ENCODE results near the gene TXNDC11.

Gene TXNDC11

GRCh38 chr16:11717811-11718210 is 24.8 kb downstream of the TXNDC11 start:
- no peak for DNase-seq

- DNase-seq, result no peak
These were observed 26.3 kb downstream of the TXNDC11 start for GRCh38 chr16:11716336-11716735.

DNA sequence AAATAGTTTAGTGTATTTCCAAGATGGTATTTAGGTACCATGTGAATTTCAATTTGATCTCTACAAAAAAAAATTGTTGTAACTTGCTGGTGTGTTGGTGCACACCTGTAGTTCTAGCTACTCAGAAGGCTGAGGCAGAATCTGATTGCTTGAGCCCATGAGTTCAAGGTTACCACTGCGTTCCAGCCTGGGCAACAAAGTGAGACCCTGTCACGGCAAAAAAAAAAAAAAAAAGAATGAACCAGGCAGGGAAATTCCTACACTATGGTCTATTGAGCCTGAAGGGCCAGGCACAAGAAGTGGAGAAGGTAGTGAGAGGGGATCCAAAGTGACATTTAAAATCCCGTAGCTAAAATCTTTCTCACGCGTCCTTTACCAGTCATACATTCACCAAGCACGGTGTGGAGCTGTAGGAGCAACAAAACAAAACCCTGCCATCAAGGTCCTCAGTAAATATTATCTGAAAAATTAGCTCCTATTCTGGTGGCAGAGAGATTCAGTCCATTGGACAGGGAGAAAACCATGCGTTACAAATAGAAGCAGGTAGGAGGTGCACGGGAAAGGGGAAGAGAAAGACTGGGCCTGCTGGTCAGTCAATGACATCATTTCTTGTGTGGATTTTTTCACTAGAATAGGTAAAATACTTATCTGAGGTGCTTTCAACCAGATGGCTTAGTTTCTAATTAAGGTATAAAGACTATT is 27.3 kb downstream of the TXNDC11 start:
- no peak for DNase-seq

GRCh38 chr16:11712122-11712521 is 30.5 kb downstream of the TXNDC11 start:
- DNase-seq, result no peak

- DNase-seq, result no peak
These were observed 31.0 kb downstream of the TXNDC11 start for GRCh38 chr16:11711662-11712061.

GRCh38 chr16:11708421-11708820 is 34.2 kb downstream of the TXNDC11 start:
- no peak for DNase-seq

- no peak for DNase-seq
These were observed 34.9 kb downstream of the TXNDC11 start for GRCh38 chr16:11707679-11708197.

GRCh38 chr16:11706180-11706742 is 36.4 kb downstream of the TXNDC11 start:
- no peak for DNase-seq

GRCh38 chr16:11705311-11706025 is 37.2 kb downstream of the TXNDC11 start:
- DNase-seq, result no peak

GRCh38 chr16:11700264-11701029 is 42.2 kb downstream of the TXNDC11 start:
- no peak for DNase-seq

GRCh38 chr16:11699234-11699894 is 43.3 kb downstream of the TXNDC11 start:
- no peak for DNase-seq

- peak; percentile 18 for DNase-seq
These were observed 44.4 kb downstream of the TXNDC11 start for GRCh38 chr16:11698271-11698689.

DNA sequence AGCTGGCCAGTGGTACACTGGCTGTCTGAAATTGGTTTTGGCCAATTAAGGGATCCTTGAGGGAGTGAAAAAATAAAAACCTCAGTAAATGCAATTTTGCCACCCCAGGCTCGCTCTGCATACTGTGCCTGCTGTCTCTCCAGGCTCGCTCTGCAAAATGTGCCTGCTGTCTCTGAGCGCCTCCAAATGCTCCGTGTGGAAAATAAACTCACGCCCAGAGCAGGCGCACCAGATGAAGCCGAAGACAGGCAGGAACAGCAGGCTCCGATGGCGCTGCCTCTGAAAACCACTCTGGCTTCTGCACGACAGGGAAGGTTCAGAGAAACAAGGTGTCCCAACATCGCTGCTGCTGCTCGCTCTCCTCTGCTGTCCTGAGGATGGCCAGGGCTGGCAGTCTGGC is 45.3 kb downstream of the TXNDC11 start:
- DNase-seq, result no peak

GRCh38 chr16:11696266-11697012 is 46.2 kb downstream of the TXNDC11 start:
- no peak for DNase-seq

- DNase-seq, result no peak
These were observed 50.0 kb downstream of the TXNDC11 start for GRCh38 chr16:11692651-11693050.

DNA sequence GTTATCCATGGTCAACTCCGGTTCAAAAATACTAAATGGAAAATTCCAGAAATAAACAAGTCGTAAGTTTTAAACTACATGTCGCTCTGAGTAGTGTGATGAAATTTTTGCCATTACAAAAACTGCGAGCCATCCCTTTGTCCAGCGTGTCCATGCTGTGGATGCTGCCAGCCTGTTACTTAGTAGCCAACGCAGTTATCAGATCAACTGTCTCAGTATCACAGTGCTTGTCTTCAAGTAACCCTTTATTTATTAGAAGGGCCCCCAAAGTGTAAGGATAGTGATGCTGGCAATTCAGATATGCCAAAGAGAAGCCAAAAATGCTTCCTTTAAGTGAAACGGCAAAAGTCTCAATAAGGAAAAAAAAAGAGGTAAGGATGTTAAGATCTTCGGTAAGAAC is 50.5 kb downstream of the TXNDC11 start:
- DNase-seq, result no peak

DNA sequence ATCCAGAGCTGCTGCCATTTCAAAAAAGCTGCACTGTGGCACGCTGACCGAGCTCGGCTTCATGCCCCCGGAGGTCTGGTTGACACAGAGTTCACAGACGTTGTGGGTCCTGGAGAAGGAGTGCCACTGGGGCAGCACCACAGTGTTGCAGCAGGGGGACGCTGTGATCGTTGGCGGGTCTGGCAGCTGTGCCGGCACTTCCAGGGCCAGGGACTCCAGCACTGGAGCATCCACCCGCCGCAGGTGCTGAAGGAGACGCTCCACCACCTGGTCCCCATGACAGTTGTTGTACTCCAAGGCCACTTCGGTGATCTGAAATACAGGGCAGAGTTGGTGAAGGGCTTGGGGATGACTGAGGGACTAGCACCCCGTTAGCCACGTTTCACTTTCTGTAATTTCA is 50.9 kb downstream of the TXNDC11 start:
- DNase-seq, result no peak

- no peak for DNase-seq
These were observed 51.4 kb downstream of the TXNDC11 start for GRCh38 chr16:11691235-11691634.

- no peak for DNase-seq
These were observed 53.4 kb downstream of the TXNDC11 start for GRCh38 chr16:11689031-11689840.

GRCh38 chr16:11688520-11688886 is 54.2 kb downstream of the TXNDC11 start:
- no peak for DNase-seq

All from stimulated activated CD4-positive, alpha-beta T cell treated with anti-CD3 and anti-CD28 coated beads, Interleukin-4, amount 100 ng/mL, for 24 hours (primary cell).